HepG2 (cell line): Measurements from ENCODE around the gene MGMT. TPM values are rescaled to one million over a fixed set of nuclear protein-coding genes. Genes with fewer than 3 reads are reported as not detected.

Source experiments
- ATAC-seq: fragments of 200-7000 bp; cut with Tn5 transposase; 3 replicates; pipeline ENCODE4 v1.9.1; 2020; ENCODE audit warnings: mild to moderate bottlenecking, moderate library complexity
- BruUV-seq: library from RNA; stranded (reverse); fragments of 400-500 nt; replicated peaks from 2 replicates; lab custom pipeline; 2021; lab: Mats Ljungman, UMichigan
- CTCF ChIA-PET: fragments of 300-600 bp; formaldehyde crosslinking; extraction: SDS; loops from one replicate; lab custom pipeline; 2021; ENCODE audit warnings: low total read pairs, inconsistent platforms, low intra/inter-chr PET ratio; lab: Yijun Ruan, JAX
- POLR2A ChIA-PET: fragments of 350-600 bp; sonication (Branson Sonifier 250); formaldehyde crosslinking; loops from one replicate; lab custom pipeline; 2020; ENCODE audit warnings: antibody characterized with exemption, inconsistent platforms; lab: Yijun Ruan, JAX
- DNase-seq: peaks from one replicate; pipeline ENCODE4 v3.0.0-alpha.2; 2015; ENCODE audit warnings: low spot score
- FAIRE-seq: peaks from 3 replicates; lab custom pipeline; 2011; peaks lifted over from hg19 to GRCh38; lab: Jason Lieb, UNC
- H2AFZ ChIP-seq: one replicate; pipeline ENCODE4 v1.6.1; 2011; ENCODE audit warnings: low read length, inconsistent platforms
- H3K27ac ChIP-seq: fragments of 300-600 bp; 3 replicates; pipeline ENCODE4 v1.8.0; 2011; ENCODE audit warnings: mixed run types, mild to moderate bottlenecking, mixed read lengths, low read length, inconsistent platforms; ENCODE audit not compliant: insufficient read depth; ENCODE audit errors: extremely low read length
- H3K27me3 ChIP-seq, 2 experiments: fragments of 200-600 bp in 1 of 2; 2 replicates in 1 of 2; 3 replicates in 1 of 2; pipeline versions ENCODE4 v1.6.0 to v1.8.0; 2011; ENCODE audit warnings: low read length in 2 of 2, mild to moderate bottlenecking in 2 of 2, moderate library complexity in 2 of 2, inconsistent platforms in 1 of 2; ENCODE audit not compliant: insufficient read depth in 2 of 2, control insufficient read depth in 1 of 2
- H3K36me3 ChIP-seq, 2 experiments: fragments of 200-600 bp in 1 of 2; replicated peaks in 1 of 2; 2 replicates in 1 of 2; 3 replicates in 1 of 2; pipeline versions ENCODE4 v1.5.1 to v1.8.0; 2011; ENCODE audit warnings: low read length in 2 of 2, inconsistent platforms in 1 of 2; ENCODE audit not compliant: insufficient read depth in 2 of 2, control insufficient read depth in 1 of 2
- H3K4me1 ChIP-seq: 2 replicates; pipeline ENCODE4 v1.5.1; 2012; ENCODE audit warnings: low read length, inconsistent platforms; ENCODE audit not compliant: insufficient read depth
- H3K4me2 ChIP-seq: 2 replicates; pipeline ENCODE4 v1.6.0; 2011; ENCODE audit warnings: low read depth, low read length, inconsistent platforms
- H3K4me3 ChIP-seq, 3 experiments: fragments of 200-600 bp in 1 of 3; sonication (generic), shearing (Covaris generic) in 1 of 3; replicated peaks in 1 of 3; 2 replicates each; pipeline ENCODE4 v1.5.1; 2011 to 2016; ENCODE audit warnings: low read length in 3 of 3, inconsistent platforms in 2 of 3, low read depth in 2 of 3, mild to moderate bottlenecking in 2 of 3, control low read depth in 1 of 3, mixed read lengths in 1 of 3; ENCODE audit not compliant: insufficient read depth in 1 of 3
- H3K79me2 ChIP-seq: one replicate; pipeline ENCODE4 v1.6.1; 2011; ENCODE audit warnings: low read length, inconsistent platforms; ENCODE audit not compliant: insufficient read depth
- H3K9ac ChIP-seq: 2 replicates; pipeline ENCODE4 v1.6.0; 2011; ENCODE audit warnings: mild to moderate bottlenecking, low read depth, low read length, inconsistent platforms; ENCODE audit not compliant: insufficient read depth
- H3K9me3 ChIP-seq: 2 replicates; pipeline ENCODE4 v1.5.1; 2012; ENCODE audit warnings: mild to moderate bottlenecking, low read length
- H4K20me1 ChIP-seq: 2 replicates; pipeline ENCODE4 v1.6.0; 2011; ENCODE audit warnings: inconsistent platforms, mild to moderate bottlenecking, low read length, moderate library complexity; ENCODE audit not compliant: insufficient read depth
- ATF4 ChIP-seq, 2 experiments: fragments of 450-650 bp in 1 of 2; sonication (generic) in 1 of 2; formaldehyde crosslinking; IDR thresholded peaks; 2 replicates each; pipeline versions ENCODE4 v1.5.0 to v1.8.0; 2020 to 2022; ENCODE audit warnings: mild to moderate bottlenecking in 1 of 2, missing genetic modification reagents in 1 of 2
- GRHL1 ChIP-seq: sonication (generic); formaldehyde crosslinking; conservative IDR thresholded peaks from 2 replicates; pipeline ENCODE4 v1.8.0; 2022; ENCODE audit warnings: missing genetic modification reagents
- HOMEZ ChIP-seq: IDR thresholded peaks from 2 replicates; pipeline ENCODE4 v1.6.1; 2016; ENCODE audit warnings: low read depth
- IRF1 ChIP-seq: sonication (generic); formaldehyde crosslinking; IDR thresholded peaks from 2 replicates; pipeline ENCODE4 v1.4.0; 2020; ENCODE audit warnings: low read depth, mild to moderate bottlenecking, missing genetic modification reagents
- KLF11 ChIP-seq: IDR thresholded peaks from 2 replicates; pipeline ENCODE4 v1.6.1; 2016; ENCODE audit warnings: missing compliant biosample characterization
- SIX4 ChIP-seq: sonication (generic); formaldehyde crosslinking; IDR thresholded peaks from 2 replicates; pipeline ENCODE4 v1.4.0; 2020; ENCODE audit warnings: missing genetic modification reagents
- ZBTB1 ChIP-seq: sonication (generic); formaldehyde crosslinking; IDR thresholded peaks from 2 replicates; pipeline ENCODE4 v1.4.0; 2020; ENCODE audit warnings: missing genetic modification reagents, borderline replicate concordance
- ZNF382 ChIP-seq: sonication (generic); formaldehyde crosslinking; IDR thresholded peaks from 2 replicates; pipeline ENCODE4 v1.5.0; 2020; ENCODE audit warnings: missing genetic modification reagents, mild to moderate bottlenecking, borderline replicate concordance
- WGBS: methylation state at CpG from one replicate; pipeline ENCODE4 v1.1.6; 2017; ENCODE audit warnings: low lambda C conversion rate; 5-methylcytosine and 5-hydroxymethylcytosine counted together
- in situ Hi-C: cut with HindIII; loops from 2 replicates; pipeline ENCODE4 v1.10.0; 2017; ENCODE audit warnings: low pct_unique_long_range_greater_than_20kb; ENCODE audit not compliant: extremely low pct_ligation_motif_present
- intact Hi-C: fragments of 100-400 bp; cut with micrococcal nuclease; formaldehyde crosslinking; loops from one replicate; pipeline ENCODE4 v1.10.0; 2022; ENCODE audit not compliant: unreplicated experiment
- polyA plus RNA-seq, 8 experiments: library from polyadenylated mRNA; depleted of rRNA in 3 of 8; stranded (reverse) in 7 of 8; unstranded in 1 of 8; fragments of >200 nt; fragmentation: Illumina TruSeq in 4 of 8; extraction: Trizol in 4 of 8; gene quantifications; 2 replicates each; pipeline versions ENCODE4 v1.2.1 to v1.2.3, GENCODE V29; 2011 to 2016; ENCODE audit warnings: low read depth in 4 of 8, missing spikeins in 1 of 8, mixed read lengths in 1 of 8; ENCODE audit not compliant: insufficient read depth in 1 of 8
- total RNA-seq, 5 experiments: library from RNA; depleted of rRNA; stranded (reverse); fragments of >200 nt; fragmentation: Illumina TruSeq; extraction: Trizol; gene quantifications; 2 replicates each; pipeline ENCODE4 v1.2.3, GENCODE V29; 2016; ENCODE audit warnings: low read depth in 1 of 5
- TF ChIP-seq, protein P1 (sequence below): IDR thresholded peaks from 2 replicates; pipeline ENCODE4 v1.6.1; 2016; ENCODE audit warnings: missing genetic modification reagents, missing compliant biosample characterization

The MGMT gene
- total and polyA plus RNA-seq, 2 of the 13 experiments (the other 11 are each of a cell fraction or from before 2014, with no cell fraction given): 12.0 to 19.5 TPM

DNA sequence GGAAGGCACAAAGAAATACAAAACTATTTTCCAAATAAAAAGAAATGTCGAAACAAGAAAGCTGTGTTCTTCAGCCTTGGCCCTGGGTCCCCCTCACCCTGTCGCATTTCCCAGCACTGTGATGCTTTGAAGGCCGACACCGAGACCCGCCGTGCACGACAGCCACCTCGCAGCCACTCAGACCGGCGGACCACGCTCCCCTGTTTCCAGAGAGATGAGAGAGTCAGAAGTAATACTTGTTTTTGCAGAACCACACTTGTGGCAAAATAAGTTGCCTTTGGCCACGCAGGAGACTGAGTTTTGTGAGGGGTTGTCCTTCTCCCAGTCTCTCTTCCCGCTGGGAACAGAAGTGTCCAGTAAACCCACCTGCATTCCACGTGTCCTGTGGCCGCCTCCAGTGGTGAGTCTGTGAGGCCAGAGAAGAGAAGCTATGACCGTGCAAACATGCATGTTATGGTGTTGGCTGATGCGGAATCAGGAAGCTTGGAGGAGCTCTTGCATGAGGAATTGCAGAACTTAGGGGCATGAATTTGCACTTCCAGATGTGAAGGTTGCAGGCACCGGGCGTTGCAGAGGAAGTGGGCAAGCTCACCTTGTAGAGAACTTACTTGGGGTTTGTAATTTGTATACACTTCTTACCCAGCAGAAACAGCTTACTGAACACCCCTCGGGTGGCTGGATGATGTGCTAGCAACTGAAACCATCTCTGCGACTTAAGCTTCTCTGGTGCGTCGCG lies 302.5 kb downstream of the MGMT start:
- CTCF ChIA-PET: no interaction called here
- Histone ChIP-seq H3K4me1 (no peaks in the 10 kb centered on the region), H3K4me2 (no peak overlapping the region), H3K27me3 (no peaks in the 10 kb centered on the region)
- FAIRE-seq: no peak
- WGBS: 83% methylated on average over 24 of the region's 24 CpGs
- TF ChIP-seq IRF1 (CRISPR knock-in tag): no peak
- TF ChIP-seq, all 625 proteins: peak for 0
- POLR2A ChIA-PET: no interaction called here
- Histone ChIP-seq H3K36me3 (no peaks in the 10 kb centered on the region), H4K20me1 (no peaks in the 10 kb centered on the region), H3K79me2 (no peaks in the 10 kb centered on the region), H3K9ac (no peak overlapping the region), H3K9me3 (no peaks in the 10 kb centered on the region), H3K4me3 (no peak overlapping the region), H3K27ac (no peak overlapping the region), H2AFZ (no peak overlapping the region)
- intact Hi-C loops (no loop called here), in situ Hi-C loops (no loop called here)
- DNase-seq (no peak), ATAC-seq (no peak)
- no TSS peak for BruUV-seq

DNA sequence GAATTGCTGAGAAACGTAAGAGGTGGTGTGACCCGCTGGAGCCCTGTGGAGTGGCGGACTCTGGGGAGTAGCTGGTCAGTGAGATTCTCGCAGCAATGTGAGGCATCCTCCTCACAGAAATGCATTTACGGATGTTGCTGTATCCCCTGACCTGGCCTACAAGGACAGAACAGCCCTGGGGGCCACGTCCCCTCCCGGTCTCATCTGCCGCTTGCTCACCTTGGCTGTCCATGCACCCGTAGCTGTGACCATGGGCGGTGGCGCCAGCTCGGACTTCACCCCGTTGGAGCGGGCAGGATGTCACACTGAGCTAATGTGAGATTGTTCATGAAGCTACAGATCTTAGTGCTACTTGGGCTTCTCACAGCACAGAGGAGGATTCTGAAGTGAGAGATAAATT lies 303.2 kb downstream of the MGMT start:
- H2AFZ ChIP-seq: no peak overlapping the region
- H3K36me3 ChIP-seq: no peaks in the 10 kb centered on the region
- no peak overlapping the region for H3K4me3 ChIP-seq
- WGBS: 89% methylated on average over 14 of the region's 14 CpGs
- DNase-seq (no peak), FAIRE-seq (no peak), ATAC-seq (no peak)
- ChIA-PET POLR2A (no interaction called here), CTCF (no interaction called here)
- no peaks in the 10 kb centered on the region for H3K27me3 ChIP-seq
- no peaks in the 10 kb centered on the region for H3K9me3 ChIP-seq
- no TSS peak for BruUV-seq
- no peaks in the 10 kb centered on the region for H4K20me1 ChIP-seq
- in situ Hi-C loops: no loop called here
- H3K4me1 ChIP-seq: no peaks in the 10 kb centered on the region
- H3K4me2 ChIP-seq: no peak overlapping the region
- no peak overlapping the region for H3K9ac ChIP-seq
- intact Hi-C loops: no loop called here
- H3K27ac ChIP-seq: no peak overlapping the region
- no peaks in the 10 kb centered on the region for H3K79me2 ChIP-seq
- no peak for TF ChIP-seq ATF4 (CRISPR knock-in tag; IDR thresholded peaks at IDR 0.05)
- no peak for TF ChIP-seq SIX4 (CRISPR knock-in tag)
- no peak for TF ChIP-seq GRHL1 (CRISPR knock-in tag)
- no peak for TF ChIP-seq ZNF382 (CRISPR knock-in tag)
- no peak for TF ChIP-seq HOMEZ (CRISPR knock-in tag)
- no peak for TF ChIP-seq ZBTB1 (CRISPR knock-in tag)
- TF ChIP-seq, protein P1, sequence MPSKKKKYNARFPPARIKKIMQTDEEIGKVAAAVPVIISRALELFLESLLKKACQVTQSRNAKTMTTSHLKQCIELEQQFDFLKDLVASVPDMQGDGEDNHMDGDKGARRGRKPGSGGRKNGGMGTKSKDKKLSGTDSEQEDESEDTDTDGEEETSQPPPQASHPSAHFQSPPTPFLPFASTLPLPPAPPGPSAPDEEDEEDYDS (CRISPR knock-in tag): no peak
- TF ChIP-seq KLF11: no peak
